Stimulated activated CD8-positive, alpha-beta memory T cell treated with anti-CD3 and anti-CD28 coated beads, Interleukin-15, amount 100 ng/mL, for 4 hours (primary cell): ENCODE data around the gene NCAPD2.
"Not testable (repeated sequence)": the region's sequence is repeated elsewhere in the genome, so short reads cannot be mapped to it uniquely, and the experiment has no call there.

Experiments used
- DNase-seq, 2 donors: peaks; one replicate each; pipeline ENCODE4 v3.0.0-alpha.2; 2020; ENCODE audit warnings: low read depth in 2 of 2

Gene NCAPD2

DNA sequence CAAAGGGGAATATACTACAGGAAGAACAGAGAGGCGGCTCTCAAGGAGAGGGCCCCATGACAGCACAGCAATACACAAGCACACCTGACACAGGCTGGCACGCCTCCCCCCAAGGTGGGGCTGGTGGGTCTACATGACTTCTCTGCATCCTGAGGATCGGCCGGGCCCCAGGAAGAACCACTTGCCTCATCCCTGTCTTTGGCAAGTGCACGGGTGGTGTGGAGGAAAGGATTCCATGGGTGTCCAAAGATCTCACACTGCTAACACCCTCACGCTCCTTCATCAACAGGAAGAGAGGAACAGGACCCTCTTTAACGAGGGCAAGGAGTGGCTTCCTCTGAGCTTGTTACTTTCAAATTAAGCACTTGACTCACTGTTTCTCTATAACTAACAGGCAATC is 30.7 kb upstream of the NCAPD2 start:
- DNase-seq, result no peak

DNA sequence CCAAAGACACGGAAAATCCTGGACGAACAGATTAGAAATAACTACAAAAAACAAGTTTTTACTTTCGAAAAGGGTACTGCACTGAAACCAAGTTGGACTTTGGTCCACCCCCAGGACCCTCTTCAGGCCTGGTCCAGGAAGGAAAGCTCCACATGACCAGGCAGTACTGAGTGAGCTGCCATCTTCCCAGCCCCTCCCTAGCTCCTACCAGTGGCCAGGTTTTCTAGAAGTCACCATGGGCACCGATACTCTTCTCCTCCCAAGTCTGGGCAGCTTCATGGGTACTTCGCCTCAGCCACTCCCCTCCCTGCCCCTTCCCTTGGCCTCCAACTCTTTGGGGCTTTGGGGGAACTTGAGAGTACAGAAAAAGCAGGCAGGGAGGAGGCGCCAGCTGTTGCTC is 30.0 kb upstream of the NCAPD2 start:
- DNase-seq, result no peak

DNA sequence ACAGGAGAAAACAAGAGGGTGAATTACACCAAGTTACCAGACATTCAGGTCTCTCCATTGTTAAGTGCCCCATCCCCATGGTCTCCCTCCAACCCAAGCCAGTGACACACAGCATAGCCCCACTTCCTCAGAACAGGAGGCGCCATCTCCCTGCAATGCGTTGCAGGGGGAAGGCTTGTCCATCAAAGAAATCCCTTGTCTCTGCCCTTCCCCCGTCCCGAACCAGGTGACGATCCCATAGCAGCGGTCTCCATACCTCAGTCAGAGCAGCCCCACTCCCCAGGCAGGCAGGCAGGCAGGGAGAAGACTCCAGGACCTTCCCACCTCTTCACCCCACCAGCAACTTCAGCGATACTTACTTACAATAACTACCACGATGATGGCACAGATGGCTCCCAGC is 29.4 kb upstream of the NCAPD2 start:
- DNase-seq, result no peak

DNA sequence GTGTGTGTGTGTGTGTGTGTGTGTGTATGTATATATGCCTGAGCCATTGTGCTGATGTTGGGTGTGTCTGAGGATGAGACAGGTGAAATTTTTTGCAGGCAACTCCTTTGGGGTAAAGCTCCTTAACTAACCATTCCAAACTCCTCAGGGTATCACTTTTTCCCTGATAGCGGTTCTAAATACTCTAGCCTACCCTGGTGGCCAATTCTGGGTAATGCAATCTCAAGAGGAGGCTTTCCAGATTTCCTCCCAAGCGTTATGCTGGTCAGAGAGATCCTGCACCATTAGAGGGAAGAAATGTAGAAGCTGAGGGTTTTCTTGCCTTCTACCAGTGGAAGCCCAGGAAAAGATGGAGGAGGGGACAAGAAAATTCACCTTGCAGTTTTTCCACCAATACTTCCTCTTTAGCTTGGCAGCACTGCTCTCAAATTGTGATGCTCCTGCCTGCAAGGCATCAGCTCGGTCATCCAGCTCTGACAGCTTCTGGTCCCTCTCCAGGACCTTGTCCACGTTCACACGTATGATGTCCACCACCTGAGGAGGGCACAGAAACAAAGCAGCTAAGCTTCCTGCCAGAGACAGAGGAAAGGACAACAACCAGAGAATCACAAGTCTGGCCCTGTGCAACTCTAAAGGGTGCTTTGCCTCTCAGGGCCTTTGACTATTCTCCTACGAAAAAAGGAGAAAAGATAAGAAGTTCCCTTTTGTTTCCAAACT is 28.3 kb upstream of the NCAPD2 start:
- no peak for DNase-seq

DNA sequence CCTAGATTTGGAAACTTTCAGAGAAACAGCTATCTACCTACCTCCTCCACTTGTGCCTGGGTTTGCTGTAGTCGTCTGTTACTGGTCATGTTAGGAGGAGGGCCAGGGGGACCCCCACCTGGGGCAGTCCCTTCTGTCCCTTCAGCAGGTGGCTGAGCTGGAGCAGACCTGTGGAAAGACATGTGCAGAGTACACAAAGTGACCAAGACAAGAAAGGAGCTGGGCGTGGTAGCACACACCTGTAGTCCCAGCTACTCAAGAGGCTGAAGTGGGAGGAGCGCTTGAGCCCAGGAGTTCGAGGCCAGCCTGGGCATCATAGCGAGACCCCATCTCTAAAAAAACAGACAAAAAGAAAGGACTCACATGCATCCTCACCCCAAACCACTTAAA is 27.7 kb upstream of the NCAPD2 start:
- DNase-seq, result no peak

DNA sequence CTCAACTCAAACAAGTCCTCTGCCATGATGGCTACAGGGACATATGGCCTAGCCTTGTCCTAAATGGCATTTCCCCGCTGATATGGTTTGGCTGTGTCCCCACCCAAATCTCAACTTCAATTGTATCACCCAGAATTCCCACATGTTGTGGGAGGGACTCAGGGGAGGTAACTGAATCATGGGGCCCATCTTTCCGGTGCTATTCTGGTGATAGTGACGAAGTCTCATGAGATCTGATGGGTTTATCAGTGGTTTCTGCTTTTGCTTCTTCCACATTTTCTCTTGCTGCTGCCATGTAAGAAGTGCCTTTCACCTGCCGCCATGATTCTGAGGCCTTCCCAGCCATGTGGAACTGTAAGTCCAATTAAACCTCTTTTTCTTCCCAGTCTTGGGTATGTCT is 27.2 kb upstream of the NCAPD2 start:
- not testable (repeated sequence) for DNase-seq

DNA sequence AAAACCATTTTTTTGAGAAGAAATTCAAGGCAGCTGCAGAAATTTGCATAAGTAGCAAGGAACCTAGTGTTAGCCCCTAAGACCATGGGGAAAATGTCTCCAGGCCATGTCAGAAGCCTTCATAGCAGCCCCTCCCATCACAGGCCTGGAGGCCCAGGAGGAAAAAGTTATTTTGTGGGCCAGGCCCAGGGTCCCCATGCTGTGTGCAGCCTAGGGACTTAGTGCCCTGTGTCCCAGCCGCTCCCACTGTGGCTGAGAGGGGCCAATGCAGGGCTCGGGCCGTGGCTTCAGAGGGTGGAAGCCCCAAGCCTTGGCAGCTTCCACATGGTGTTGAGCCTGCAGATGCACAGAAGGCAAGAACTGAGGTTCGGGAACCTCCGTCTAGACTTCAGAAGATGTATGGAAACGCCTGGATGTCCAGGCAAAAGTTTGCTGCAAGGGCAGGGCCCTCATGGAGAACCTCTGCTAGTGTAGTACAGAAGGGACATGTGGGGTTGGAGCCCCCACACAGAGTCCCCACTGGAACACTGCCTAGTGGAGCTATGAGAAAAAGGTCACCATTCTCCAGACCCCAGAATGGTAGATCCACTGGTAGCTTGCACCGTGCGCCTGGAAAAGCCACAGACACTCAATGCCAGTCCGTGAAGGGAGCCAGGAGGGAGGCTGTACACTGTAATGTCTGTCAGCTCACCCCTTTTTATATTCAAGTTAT is 26.2 kb upstream of the NCAPD2 start:
- DNase-seq, result not testable (repeated sequence)

DNA sequence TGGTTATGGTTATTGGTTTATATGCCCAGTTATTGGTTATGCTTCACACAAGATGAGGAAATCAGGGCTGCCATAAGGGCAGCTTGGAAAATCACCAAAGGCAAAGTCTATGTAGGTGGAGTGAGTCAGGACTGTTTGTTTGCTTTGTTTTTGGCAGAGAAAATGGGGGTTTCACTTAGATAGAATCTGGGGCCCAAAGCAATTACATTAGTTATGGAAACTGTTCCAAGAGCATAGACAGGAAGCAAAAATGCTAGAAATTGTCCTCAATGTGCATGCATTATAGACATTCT is 25.7 kb upstream of the NCAPD2 start:
- DNase-seq, result no peak

DNA sequence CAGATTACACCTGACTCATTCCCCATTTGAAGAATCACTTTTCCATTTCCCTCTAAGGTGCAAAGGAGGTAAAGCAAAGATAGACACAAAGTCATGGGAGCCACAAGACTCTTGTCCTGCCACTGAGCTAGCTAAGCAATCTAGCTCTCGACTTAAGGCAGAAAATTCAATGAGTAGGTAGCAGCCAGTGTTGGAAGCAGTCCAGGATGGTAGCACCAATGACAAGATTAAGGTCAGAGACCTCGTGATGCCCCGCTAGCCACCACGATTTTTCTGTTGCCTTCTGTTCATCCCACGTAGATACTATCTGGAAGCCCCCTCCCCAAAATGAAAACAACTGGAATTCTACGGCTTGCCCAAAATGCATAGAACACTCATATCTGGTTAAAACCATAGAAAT is 24.8 kb upstream of the NCAPD2 start:
- DNase-seq, result no peak

DNA sequence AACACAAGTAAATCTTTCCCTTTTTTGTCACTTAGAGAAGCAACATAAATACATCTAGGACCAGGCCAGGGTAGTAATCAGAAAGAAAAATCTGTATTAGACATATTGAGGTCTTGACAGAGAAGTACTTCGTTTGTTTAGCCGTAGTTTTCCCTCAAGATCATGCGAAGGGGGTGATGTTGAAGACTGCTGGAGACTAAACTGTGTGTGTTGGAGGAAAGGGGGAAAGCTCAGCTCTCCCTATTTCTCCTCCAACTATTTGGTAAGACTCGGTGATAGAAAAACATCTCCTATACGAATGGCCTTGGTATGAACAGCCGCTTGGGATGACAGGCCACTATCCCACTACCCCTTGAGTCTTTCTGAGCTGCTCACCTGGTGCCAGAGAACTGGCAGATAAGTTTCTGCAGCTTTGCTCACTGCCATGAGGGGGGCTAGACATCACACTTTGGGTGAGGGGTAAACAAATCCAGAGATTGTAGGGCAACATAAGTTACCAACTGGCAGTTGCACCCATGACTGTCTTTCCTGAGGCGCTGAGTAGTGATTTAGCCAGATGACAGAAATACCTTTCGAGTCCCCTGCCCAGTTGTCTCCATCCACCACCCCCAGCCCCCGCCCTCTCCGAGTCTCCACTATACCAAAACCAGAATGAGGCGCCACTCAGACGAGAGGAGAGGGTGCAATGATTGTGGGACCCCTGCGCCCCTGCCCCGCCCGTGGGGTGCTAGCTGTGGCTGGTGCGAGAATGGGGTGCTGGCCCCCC is 24.1 kb upstream of the NCAPD2 start:
- no peak for DNase-seq

DNA sequence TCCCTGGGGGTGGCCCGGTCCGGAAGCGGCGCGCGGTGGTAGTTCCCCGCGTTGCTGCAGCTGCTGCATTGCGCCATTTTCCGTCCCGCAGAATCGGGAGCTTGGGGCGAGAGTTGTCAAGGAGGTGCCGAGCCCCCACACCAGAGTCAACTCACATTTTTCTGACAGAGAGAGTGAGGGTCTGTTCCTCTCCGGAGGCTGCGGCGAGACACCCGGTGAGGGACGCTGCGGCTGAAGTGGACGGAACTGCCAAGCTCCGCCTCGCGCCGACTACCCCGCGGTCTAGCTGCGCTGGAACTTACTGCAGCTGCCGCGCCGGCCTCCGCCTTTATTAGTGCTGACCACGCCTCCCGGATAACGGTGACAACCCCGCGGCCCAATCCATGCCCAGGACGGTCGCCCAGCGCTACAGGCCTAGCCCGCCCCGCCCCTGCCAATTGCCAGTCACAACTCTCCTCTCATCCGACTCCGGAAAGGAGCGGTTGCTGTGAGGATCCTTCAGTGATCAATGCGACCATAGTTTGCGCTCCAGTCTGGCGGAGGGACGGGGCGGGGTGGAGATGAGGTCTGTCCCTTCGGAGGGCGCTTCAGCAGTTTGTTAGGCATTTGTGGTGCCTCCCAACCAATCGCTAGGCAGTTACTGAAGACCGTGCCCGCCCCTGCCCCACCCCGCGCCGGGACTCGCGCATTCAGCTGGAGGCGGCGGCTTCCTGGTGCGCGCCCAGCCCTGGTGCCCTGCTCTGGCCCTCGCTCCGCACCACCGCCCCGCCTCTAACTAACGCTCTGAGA is 23.3 kb upstream of the NCAPD2 start, which contains the start of gene VAMP1:
TSS of gene VAMP1 (minus strand) at position 303 of the 789 bp plus-strand sequence. CDS start at position 157, 146 bp downstream.
- DNase-seq, result peak; percentile 91 to 93

DNA sequence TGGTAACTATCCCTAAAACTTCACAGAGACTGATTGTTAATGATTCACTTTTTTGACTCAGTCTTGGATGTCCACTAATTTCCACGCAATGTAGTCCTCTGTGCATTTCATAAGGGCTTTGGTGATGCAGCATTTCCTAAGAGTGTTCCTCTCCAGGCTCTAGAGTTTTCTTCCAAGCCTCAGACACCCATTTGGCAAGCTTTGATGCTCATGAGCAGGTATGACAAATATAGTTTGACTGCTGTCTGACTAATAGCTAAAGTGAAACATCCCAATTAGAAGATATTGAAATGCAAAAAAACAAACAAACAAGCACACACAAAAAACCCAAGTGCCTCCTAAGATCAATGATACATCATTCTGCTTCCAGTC is 21.9 kb upstream of the NCAPD2 start:
- DNase-seq, result no peak

DNA sequence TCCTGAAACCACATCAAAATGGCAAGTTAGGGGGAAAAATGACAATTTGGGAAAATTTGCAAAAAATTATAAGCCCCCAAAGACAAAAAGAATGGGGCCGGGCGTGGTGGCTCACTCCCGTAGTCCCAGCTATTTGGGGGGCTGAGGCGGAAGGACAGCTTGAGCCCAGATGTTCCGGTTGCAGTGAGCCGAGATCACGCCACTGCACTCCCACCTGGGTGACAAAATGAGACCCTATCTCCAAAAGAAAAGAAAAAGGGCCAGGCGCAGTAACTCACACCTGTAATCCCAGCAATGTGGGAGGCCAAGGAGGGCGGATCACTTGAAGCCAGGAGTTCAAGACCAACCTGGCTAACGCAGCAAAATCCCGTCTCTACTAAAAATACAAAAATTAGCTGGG is 21.4 kb upstream of the NCAPD2 start:
- DNase-seq, result no peak

DNA sequence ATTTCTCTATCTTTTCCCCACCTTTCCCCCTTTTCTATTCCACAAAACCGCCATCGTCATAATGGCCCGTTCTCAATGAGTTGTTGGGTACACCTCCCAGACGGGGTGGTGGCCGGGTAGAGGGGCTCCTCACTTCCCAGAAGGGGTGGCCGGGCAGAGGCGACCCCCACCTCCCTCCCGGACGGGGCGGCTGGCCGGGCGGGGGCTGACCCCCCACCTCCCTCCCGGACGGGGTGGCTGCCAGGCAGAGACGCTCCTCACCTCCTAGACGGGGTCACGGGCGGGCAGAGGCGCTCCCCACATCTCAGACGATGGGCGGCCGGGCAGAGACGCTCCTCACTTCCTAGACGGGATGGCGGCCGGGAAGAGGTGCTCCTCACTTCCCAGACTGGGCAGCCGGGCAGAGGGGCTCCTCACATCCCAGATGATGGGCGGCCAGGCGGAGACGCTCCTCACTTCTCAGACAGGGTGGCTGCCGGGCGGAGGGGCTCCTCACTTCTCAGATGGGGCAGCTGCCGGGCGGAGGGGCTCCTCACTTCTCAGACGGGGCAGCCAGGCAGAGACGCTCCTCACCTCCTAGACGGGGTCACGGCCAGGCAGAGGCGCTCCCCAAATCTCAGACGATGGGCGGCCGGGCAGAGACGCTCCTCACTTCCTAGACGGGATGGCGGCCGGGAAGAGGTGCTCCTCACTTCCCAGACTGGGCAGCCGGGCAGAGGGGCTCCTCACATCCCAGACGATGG is 18.5 kb upstream of the NCAPD2 start:
- DNase-seq, result not testable (repeated sequence)

DNA sequence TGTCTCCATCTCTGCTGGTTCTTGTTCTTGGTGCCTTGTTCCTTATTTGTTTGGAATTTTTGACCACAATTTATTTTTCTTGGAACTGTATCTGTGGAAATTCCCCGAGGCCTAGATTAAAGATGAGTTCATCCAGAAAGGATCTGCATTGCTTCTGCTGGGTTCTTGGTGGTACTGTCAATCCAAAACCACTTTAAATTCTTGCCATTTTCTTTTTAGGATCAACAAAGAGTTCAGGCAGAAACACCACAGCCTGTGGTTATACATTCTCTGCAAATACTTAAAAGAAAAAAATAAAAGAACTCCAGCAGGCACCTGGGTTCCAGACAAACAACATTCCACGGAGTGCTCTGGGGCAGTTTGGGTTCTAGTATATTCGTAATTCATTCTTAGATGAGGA is 17.4 kb upstream of the NCAPD2 start:
- no peak for DNase-seq

DNA sequence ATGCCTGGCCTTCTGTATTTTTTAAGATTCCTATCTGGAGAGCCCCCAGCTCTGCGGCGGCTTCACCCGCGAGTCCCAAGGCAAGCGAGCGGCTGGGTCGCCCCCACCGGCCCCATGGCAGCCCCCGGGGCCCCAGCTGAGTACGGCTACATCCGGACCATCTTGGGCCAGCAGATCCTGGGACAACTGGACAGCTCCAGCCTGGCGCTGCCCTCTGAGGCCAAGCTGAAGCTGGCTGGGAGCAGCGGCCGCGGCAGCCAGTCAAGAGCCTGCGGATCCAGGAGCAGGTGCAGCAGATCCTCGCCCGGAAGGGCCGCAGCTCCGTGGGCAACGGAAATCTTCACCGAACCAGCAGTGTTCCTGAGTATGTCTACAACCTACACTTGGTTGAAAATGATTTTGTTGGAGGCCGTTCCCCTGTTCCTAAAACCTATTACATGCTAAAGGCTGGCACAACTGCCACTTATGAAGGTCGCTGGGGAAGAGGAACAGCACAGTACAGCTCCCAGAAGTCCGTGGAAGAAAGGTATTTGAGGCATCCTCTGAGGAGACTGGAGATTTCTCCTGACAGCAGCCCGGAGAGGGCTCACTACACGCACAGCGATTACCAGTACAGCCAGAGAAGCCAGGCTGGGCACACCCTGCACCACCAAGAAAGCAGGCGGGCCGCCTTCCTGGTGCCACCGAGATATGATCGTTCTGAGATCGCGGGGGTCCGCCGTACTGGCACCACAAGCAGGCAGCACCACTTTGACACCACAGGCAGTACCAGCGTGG is 16.1 kb upstream of the NCAPD2 start:
- not testable (repeated sequence) for DNase-seq

DNA sequence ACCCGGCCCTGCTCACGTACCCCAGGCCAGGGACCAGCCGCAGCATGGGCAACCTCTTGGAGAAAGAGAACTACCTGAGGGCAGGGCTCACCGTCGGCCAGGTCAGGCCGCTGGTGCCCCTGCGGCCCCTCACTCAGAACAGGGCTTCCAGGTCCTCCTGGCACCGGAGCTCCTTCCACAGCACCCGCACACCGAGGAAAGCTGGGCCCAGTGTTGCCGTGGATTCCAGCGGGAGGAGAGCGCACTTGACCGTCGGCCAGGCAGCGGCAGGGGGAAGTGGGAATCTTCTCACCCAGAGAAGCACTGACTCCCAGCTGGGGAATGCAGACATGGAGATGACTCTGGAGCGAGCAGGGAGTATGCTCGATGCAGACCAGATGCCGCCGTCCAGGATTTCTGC is 15.5 kb upstream of the NCAPD2 start:
- DNase-seq, result no peak

DNA sequence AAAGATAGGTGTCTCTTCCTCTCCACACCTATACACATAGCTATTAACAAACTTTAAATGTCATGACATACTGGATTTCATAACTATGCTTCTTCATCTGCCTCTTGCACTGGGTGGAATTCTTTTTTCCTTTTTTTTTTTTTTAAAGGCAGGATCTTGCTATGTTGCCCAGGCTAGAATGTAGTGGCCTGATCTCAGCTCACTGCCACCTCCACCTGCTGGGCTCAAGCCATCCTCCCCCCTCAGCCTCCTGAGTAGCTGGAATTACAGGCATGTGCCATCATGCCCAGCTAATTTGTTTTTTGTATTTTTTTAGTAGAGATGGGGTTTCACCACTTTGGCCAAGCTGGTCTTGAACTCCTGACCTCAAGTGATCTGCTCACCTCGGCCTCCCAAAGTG is 5.7 kb upstream of the NCAPD2 start:
- no peak for DNase-seq

DNA sequence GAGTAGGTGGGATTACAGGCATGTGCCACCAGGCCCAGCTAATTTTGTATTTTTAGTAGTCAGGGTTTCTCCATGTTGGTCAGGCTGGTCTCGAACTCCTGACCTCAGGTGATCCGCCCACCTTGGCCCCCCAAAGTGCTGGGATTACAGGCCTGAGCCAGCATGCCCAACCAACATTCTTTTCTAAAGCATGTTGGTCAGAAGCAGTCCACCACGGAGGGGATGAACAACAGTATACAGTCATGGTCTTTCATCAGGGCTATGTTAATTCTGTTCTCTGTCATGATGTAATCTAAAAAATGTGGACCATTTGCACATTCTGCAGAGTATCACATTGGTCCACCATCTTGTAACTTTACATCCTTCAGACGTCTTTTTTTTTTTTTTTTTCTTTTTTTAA is 4.5 kb upstream of the NCAPD2 start:
- DNase-seq, result no peak

DNA sequence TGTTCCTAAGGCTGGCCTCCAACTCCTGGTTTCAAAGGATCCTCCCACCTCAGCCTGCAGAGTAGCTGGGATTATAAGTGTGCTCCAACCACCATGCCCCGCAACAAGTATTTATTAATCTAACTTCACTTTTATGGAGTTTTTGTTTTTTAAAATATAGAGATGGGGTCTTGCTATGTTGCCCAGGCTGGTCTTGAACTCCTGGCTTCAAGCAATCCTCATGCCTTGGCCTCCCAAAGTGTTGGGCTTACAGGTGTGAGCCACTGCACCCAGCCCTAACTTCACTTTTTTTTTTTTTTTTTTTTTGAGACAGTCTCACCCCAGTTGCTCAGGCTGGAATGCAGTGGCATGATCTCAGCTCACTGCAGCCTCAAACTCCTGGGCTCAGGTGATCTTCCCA is 3.2 kb upstream of the NCAPD2 start:
- not testable (repeated sequence) for DNase-seq
